Measurements from ENCODE around the gene CDKL1.

Gene CDKL1

DNA sequence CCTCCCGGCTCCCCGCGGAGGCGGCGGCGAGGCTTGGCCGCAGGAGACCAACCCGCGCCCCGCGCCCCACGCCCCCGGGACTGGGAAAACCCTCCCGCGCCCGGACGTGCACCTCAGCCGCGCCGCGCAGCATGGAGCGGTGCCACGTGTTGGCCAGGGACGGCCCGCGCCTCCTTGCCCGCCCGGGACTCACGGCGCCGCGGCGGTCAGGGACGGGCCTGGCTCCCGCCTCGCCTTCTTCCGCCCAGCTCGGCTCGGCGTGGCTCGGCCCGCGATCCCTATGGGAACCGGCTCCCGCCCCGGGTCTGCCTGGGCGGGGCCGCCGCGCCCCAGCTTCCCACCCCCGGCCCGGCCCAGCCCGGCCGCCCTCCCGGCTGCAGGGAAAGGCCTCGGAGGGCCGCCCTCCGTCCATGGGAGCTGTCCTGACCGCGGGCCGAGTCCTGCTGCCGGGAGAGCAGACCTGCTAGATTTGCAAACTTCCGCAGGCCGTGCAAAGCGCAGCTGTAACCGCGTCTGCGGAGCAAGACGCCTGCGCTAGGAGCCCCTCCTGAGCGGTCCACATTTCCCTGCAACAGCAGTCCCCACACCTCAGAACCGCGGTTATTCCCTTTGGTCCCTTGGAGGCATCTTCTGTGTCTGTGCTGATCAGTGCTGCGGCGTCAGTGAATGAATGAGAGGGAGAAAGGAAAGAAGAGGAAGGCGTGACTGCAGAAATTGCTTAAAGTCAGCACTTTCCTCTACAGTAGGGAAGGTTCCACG, at the start of gene CDKL1:
TSS of gene CDKL1 (minus strand) at position 251 of the 759 bp plus-strand sequence. CDS start 1,013 bp downstream, outside the sequence.
- no peak for DNase-seq (ENCODE audit: low read depth, low spot score)

DNA sequence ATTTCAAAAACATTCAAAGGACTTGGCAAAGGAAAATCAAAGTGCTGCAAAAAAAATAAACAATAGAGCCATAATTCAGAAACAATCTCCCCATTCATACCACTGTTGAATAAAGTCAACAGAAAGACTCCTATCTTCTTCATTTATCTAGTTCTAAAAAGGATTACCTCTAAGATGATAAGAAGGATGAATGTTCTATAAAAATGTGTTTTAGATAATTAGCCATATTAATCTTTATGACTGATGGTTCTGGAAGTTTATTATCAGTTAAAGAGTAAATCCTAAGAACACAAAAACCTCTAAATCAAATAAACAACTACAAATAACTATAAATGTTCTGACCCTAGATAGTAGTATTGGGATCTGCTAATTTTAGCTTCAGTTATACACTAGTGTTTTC, 37.8 kb upstream of the CDKL1 start:
- DNase-seq (ENCODE audit: low read depth, low spot score): no peak

DNA sequence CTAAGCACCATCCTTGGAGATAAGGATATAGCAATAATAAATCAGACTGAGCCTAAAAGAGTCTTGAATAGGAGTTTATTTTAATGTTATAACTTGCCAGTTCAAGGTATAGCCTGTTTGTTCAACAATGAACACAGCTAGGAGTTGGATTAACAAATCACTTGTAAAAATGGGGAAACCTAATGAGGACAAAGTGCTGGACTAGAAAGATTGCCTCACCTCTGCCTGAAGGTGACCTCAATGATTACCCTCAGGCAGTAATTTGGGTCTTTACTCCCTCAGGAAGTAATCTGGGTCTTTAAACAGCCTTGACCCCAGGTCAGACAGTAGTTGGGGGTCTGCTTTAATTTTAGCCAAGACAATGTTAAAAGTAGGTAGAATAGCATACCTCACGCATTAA, 35.5 kb upstream of the CDKL1 start:
- DNase-seq (ENCODE audit: low read depth, low spot score): no peak

DNA sequence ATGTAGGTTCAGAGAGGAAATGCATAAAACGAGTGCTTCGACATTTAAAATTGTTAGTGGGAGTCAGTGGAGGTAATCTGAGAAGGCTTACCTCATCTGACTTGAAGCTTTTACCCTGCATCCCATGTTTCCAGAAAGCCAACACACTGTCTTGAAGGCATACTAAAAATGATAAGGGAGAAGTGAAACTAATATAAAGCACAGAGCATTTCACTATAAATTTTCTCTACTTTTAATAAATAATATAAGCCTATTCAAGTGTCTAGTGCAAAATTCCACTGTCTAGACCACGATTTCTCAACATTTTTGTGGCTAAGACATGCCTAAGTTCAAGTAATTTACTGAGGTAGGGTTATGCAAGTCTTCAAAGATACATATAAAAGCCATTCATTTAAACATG, 29.1 kb upstream of the CDKL1 start:
- DNase-seq (ENCODE audit: low read depth, low spot score): no peak

DNA sequence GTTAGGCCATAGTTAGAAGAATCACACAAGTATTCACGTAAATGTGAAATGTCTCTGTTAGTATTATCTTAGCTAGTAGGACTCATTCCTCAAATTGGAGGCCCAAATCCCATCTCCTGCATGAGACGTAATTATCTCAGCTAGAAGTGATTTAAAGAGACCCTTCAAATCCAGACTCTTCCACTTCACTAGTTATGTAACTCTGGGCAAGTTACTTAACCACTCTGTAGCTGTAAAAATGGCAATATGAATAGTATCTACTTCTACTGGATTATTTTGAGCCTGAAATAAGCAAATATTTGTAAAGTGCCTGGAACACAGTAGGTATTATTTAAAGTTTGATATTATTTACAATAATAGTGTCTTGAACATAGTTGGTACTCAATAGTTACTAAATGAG, 28.4 kb upstream of the CDKL1 start:
- no peak for DNase-seq (ENCODE audit: low read depth, low spot score)

DNA sequence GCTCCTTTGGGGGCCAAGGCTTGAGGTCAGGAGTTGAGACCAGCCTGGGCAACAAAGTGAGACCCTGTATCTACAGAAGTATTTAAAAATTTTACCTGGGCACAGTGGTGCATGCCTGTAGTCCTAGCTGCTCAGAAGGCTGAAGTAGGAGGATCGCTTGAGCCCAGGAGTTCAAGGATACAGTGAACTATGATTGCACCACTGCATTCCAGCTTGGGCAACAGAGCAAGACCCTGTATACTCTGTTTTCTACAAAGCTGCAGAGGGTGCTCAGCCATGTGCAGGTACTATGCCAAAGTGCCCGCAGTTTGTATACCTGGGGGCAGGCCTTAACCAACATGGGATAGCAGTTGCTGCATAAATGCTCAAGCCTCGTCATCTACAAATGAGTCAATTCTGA, 26.8 kb upstream of the CDKL1 start:
- no peak for DNase-seq (ENCODE audit: low read depth, low spot score)

DNA sequence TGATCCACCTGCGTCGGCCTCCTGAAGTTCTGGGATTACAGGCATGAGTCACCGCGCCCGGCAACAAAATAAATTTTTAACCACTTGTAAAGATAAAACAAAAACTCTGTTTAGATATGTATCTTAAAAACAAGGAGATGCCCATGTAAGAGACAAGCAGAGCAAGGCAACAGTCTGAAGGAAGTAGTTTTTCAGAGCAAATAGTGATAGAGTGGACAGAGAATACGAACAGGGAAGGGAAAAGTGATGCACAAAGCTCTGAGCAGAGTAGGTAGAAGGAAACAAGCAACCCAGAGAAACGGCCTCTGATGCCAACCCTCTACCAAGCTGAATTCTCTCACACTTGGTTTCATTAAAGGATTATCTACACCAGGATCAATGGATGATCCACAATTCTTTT, 24.8 kb upstream of the CDKL1 start:
- no peak for DNase-seq (ENCODE audit: low read depth, low spot score)

DNA sequence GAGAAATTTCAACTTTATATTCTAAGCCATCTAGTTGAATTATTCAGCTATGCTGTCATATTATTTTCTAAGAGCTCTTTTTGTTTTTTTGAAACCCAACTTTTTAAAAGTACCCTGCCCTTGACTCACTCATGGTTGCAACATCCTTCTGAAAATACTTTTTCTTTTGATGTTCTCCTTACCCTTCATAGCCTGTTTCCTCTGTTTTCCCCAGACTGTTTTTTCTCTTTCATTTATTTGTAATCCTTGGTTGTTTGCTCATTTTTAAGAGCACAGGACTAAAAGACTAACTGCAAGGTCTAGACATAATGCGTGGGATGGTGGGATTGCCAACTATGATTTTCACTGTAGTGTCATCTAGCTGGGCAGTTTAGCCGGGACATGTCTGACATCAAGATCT, 21.2 kb upstream of the CDKL1 start:
- no peak for DNase-seq (ENCODE audit: low read depth, low spot score)

DNA sequence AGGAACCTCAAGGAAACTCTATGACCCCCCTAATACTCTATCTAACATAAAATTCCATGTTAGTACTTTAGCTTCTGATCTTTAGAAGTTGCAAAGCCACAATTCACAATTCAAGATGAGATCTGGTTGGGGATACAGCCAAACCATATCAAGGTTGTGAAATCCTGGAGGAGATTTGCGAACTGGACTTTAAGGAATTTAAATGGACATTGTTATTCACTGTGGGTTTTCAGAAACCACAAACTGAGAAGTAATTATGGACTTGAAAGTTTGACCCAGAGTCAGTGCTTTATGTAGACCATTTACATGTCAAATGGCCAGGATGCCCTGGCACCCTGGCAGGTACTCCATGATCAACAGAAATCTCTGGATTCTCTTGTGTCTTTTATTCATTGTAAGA, 14.2 kb upstream of the CDKL1 start:
- DNase-seq (ENCODE audit: low read depth, low spot score): no peak

DNA sequence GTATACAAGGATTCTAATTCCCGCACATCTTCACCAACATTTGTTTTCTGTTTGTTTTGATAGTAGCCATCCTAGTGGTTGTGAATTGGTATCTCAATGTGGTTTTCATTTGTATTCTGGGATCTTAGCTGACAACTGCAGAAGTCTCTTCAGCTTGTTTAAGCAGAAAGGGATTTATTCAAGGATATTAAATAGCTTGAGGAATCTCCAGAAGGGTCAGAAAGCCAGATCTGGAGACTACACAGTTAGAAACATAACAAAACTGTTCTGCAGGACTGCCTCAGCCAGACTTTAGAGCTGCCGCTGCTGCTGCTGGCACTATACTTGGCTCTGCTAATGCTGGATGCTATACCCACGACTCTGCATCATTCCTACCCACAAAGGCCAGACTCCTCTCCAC, 13.4 kb upstream of the CDKL1 start:
- DNase-seq (ENCODE audit: low read depth, low spot score): no peak

DNA sequence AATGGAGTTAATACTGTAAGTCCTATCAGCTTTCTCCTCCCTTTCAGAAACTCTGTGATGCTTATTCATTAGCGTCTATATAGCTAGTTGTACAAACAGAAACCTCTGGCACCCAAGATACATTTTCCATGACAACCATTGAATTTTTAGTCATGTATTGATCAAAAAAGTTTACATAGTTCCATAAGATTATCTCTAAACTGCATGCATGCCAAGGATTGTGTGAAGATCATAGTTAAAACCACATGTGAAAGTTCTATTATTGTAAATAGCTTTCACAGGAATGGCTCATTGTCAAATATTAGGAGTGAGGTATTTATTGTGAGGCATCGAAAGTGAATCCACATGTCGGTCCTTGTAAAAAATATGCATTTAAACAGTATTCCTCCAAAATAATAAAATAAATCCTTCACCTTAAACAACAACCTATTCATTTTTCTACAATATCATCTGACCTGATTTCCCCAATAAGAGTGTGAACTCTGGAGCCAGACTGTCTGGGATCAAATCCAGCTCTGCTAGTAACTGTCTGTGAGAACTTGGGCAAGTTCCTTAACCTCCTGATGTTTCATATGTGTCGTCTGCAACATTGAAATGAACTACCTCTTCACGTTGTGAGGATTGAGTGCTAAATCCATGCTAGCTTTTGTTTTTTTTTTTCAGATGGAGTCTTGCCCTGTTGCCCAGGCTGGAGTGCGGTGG, 10.6 kb upstream of the CDKL1 start:
- no peak for DNase-seq (ENCODE audit: low read depth, low spot score)

DNA sequence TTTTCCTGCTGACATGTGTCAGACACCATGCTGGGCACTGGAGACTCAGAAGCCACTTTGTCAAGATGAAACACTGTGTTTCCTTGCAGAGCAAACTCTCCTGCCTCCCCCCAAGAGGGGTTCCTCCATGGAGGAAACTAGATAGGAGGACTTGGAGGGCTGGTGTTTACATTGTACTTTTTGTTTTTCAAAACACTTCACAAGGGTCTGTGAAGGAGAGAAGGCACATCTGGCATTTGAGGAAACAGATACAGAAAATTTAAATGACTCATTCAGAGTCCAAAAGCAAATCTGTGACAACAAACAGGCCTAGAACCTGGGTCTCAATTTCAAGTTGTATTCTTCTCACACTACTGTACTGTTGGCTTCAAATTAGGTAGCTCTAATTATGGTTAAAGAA, 6.7 kb upstream of the CDKL1 start:
- no peak for DNase-seq (ENCODE audit: low read depth, low spot score)

DNA sequence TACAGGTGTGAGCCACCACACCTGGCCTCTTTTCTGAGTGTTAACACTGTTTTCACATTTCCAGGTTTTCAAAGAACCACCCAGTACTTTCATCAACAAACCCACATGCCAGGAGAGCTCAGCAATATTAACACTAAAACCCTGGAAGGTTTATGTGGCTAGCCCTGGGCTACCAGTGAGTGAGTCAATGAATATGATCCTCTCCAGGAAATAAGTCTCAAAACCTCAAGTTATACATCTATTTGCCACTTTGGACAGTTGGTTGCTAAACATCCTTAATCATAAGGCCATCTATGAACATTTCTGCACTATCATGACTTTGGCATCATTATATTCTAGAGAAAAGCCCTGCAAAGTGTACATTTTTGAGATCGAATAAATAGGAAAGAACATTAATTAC, 6.3 kb upstream of the CDKL1 start:
- DNase-seq (ENCODE audit: low read depth, low spot score): no peak

DNA sequence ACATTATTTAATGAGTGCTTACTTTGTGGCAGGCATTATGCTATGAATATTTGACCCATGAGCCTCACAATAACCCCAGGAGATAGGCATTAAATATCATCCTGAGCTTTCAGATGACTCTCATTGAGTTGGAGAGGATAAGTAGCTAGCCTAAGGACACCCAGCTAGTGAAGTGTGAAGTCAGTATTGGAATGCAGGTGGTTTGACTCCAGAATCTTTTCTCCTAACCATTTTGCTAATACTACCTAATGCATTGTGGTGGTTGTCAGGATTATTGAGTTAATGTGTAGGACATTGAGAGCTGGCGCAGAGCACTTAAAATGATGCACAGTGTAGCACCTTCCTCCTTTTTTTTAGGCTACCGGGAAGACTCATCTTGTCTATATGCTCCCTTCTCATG, 3.8 kb upstream of the CDKL1 start:
- DNase-seq (ENCODE audit: low read depth, low spot score): no peak

DNA sequence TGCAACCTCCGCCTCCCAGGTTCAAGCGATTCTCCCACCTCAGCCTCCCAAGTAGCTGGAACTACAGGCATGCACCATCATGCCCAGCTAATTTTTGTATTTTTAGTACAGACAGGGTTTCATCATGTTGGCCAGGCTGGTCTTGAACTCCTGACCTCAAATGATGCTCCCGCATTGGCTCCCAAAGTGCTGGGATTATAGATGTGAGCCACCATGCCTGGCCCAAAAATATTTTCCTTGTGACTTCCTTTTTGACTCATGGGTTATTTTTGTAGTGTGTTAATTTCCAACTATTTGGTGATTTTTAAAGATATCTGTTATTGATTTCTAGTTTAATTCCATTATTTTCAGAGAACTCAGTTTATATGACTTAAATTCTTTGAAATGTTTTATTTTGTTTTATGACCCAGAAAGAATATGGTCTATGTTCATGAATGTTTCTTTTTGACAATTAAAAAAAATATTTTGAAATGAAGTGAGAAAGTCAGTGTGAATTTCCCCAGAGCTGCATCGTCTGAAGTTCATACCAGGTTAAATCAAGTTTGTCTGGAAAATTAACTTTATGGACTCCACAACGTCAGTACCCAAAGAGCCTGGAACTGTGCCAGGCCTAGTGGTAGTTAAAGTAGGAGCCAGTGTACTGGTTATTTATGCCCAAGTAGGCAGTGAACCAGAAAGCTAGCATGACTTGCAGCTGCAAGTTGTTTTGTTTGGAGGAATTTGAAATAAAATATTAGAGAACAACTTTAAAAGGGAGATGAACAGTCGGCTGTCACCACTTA, 2.8 kb upstream of the CDKL1 start:
- DNase-seq (ENCODE audit: low read depth, low spot score): no peak

DNA sequence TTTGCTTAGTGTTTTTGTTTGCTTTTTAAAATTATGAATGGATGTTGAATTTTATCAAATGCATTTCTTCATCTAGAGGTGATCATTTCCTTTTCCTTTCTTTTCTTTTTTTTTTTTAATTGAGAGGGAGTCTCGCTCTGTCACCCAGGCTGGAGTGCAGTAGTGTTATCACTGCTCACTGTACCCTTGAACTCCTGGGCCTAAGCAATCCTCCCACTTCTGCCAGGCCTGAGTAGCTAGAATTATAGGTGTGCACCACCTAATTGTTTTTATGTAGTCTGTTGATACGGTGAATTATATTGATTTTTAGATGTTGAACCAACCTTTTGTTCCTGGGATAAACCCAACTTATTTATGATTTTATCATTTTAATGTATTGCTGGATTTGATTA, 1.5 kb upstream of the CDKL1 start:
- no peak for DNase-seq (ENCODE audit: low read depth, low spot score)

DNA sequence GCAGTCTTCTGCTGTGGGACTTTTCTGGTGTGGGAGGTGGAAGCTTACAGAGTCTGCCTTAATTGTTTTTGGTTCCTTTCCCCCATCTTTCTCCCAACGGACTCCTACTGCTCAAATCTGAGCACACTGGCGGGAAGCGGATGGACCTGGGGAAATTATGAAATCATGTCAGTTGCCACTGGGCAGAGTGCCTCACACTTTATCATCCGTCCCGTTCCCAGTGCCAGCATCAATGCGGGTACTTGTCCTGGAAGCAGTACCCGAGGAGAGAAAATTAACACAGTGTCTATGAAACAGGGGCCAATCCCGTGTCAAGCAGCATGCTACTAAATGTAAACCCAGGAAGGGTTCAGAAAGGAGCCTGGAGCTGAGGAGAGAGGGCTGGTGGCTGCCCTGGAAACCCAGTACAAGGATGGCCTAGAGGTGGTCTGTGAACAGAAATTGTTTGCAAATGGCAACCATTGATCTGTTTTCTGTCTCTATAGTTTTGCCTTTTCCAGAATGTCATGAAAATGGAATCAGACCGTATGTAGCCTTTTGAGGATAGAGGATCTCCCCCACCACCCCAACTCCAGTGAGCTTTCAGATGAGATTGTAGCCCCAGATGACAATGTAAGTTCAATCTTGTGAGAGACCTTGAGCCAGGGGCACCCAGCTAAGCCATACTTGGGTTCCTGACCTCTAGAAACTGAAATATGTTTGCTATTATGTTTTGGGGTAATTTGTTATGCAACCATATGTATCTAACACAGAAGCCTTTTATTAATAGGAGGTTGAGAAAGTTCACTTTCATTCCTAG, 908 bp upstream of the CDKL1 start:
- no peak for DNase-seq (ENCODE audit: low read depth, low spot score)

DNA sequence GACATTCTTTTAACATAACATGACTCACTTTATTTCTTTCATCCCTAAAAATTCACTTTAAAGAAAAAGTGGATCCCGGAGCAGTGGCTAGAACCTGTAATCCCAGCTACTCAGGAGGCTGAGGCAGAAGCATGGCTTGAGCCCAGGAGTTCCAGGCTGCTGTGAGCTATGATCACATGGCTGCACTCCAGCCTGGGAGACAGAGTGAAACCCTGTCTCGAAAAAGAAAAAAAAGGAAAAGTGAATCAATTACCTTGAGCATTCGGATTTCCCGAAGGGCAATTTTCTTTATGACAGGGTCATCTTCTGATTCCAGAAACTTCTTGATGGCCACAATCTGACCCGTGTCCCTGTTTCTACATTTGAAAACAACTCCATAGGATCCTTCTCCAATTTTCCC, 1.2 kb downstream of the CDKL1 start:
- DNase-seq (ENCODE audit: low read depth, low spot score): no peak

DNA sequence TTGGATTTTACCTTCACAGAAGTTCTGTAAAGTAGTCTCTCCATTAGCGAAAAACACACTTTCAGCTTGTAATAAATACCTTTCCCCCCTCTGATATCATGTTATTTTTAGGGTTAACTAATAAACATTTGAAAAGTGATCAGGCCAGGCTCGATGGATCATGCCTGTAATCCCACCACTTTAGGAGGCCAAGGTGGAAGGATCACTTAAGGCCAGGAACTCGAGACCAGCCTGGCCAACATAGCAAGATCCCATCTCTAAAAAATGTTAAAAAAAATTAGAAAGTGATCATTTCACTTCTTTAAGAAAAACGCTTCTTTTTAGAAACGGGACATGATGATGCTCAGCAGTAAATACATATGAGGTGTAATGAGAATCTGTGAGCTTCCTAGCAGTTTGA, 2.0 kb downstream of the CDKL1 start:
- DNase-seq (ENCODE audit: low read depth, low spot score): no peak

DNA sequence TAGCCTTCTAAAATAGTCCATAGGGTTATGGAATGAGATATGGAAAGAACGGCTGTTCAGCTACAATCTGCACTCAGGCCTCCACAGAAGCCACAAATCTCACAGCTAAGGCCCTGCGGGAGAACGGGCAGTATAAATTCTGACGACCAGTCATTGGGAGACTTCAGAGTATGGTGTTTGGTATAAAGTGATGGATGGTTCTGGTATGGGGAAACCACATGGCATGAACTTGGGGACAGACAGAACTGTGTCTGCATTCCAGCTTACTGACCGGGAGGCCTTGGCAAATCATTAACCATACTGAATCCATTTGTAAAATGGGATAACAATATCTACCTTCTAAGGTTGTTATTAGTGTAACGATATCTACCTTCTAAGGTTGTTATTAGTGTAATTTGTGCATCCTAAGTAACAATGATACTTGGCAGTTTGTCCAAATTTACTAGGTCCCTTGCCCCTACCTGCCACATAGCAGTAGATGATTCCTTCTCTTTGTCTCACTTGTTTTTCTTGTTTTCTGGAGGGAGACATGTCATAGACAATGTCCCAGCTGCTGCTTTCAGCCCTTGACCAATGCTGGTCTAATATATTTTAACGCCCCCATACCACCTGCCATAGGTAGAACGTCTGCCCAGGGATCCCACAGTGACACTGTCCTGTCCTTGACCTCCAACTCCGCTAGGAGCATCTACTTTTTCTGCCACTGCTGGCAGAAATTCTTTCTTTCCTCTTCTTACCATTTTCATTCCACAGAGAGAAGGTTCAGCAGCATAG, 6.8 kb downstream of the CDKL1 start:
- DNase-seq (ENCODE audit: low read depth, low spot score): no peak

DNA sequence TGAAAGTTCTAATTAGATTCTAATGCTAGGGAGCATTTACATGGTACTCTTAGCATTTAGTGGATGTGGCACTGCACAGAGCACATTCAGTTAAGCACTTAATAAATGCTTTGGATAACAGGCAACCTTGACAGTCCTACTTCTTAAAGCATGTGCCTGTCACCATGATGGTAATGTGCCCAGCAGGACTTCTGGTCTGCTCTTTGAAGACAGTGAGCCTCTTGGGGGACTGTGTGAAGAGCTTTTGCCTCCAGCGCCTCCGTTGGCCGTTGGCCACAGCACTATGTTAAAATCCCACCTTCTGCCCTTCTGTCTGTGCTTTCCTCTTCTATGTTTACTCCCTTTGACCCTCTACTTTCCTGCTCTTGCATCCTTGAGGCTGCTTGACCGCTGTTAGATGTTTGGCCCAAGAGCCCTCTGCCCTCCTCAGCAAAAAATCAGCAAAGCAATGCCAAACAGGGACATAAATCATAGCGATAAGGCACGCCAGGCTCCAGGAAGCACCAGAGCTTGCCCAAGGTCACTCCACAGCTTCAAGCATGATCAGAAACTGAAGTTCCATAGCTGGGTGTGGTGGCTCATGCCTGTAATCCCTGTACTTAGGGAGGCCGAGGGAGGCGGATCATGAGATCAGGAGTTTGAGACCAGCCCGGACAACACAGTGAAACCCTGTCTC, 8.3 kb downstream of the CDKL1 start:
- DNase-seq (ENCODE audit: low read depth, low spot score): no peak

Measured in activated naive CD8-positive, alpha-beta T cell treated with anti-CD3 and anti-CD28 coated beads, Interleukin-2, amount 50 U/mL, for 16 hours (primary cell).